Kidney epithelial cell (primary cell): ENCODE results near the gene PLEKHB2. TPM values are rescaled to one million over a fixed set of nuclear protein-coding genes. Genes with fewer than 3 reads are reported as not detected.

Experiments used
- DNase-seq: peaks from one replicate; pipeline ENCODE4 v3.0.0-alpha.2; 2010; ENCODE audit warnings: low read depth
- H3K27me3 ChIP-seq: 2 replicates; pipeline ENCODE4 v1.6.0; 2011; ENCODE audit warnings: low read length; ENCODE audit not compliant: control insufficient read depth, insufficient read depth
- H3K36me3 ChIP-seq: 2 replicates; pipeline ENCODE4 v1.5.1; 2011; ENCODE audit warnings: low read length; ENCODE audit not compliant: control insufficient read depth, insufficient read depth
- H3K4me3 ChIP-seq: 2 replicates; pipeline ENCODE4 v1.5.1; 2011; ENCODE audit warnings: low read depth, mild to moderate bottlenecking, control low read depth, low read length
- total RNA-seq: library from RNA; depleted of rRNA; stranded (reverse); fragments of >200 nt; gene quantifications from 2 replicates; pipeline ENCODE4 v1.2.3, GENCODE V29; 2015
- TF ChIP-seq, protein P1 (sequence below): IDR thresholded peaks from 2 replicates; pipeline ENCODE4 v1.5.1; 2011; ENCODE audit warnings: mild to moderate bottlenecking, moderate library complexity, low read length, control low read depth, inconsistent platforms; ENCODE audit not compliant: insufficient read depth, poor library complexity, severe bottlenecking

PLEKHB2 gene
- total RNA-seq, 1 donor from 2014 or later = 113 TPM

GRCh38 chr2:131121464-131121863, 16.3 kb downstream of the PLEKHB2 start:
- TF ChIP-seq, protein P1, sequence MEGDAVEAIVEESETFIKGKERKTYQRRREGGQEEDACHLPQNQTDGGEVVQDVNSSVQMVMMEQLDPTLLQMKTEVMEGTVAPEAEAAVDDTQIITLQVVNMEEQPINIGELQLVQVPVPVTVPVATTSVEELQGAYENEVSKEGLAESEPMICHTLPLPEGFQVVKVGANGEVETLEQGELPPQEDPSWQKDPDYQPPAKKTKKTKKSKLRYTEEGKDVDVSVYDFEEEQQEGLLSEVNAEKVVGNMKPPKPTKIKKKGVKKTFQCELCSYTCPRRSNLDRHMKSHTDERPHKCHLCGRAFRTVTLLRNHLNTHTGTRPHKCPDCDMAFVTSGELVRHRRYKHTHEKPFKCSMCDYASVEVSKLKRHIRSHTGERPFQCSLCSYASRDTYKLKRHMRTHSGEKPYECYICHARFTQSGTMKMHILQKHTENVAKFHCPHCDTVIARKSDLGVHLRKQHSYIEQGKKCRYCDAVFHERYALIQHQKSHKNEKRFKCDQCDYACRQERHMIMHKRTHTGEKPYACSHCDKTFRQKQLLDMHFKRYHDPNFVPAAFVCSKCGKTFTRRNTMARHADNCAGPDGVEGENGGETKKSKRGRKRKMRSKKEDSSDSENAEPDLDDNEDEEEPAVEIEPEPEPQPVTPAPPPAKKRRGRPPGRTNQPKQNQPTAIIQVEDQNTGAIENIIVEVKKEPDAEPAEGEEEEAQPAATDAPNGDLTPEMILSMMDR = no peak
- Histone ChIP-seq H3K36me3 (peaks cover 4% of the 10 kb centered on the region), H3K27me3 (no peaks in the 10 kb centered on the region), H3K4me3 (no peak overlapping the region)
- no peak for DNase-seq

GRCh38 chr2:131122496-131122895, 17.4 kb downstream of the PLEKHB2 start:
- DNase-seq = no peak
- TF ChIP-seq, protein P1 = no peak
- Histone ChIP-seq H3K4me3 (no peak overlapping the region), H3K27me3 (no peaks in the 10 kb centered on the region), H3K36me3 (peaks cover 4% of the 10 kb centered on the region)

DNA sequence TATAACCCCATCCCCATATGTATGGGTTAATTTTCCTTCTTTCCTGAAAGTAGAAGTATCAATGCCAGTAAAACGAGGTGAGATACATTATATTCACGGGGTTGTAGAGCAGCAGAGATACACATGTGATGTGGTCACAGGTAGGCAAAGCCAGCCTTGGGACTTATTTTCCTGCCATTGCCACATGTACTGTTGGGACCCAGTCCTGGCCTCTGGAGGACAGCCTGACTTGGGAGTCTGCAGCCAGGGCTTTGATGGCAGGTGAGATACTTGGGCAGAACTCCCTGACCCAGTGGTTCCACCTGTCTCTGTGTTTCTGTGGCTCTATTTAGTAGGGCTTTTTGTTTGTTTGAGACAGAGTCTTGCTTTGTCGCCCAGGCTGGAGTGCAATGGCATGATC, 18.1 kb downstream of the PLEKHB2 start:
- Histone ChIP-seq H3K27me3 (no peaks in the 10 kb centered on the region), H3K4me3 (no peak overlapping the region), H3K36me3 (peaks cover 4% of the 10 kb centered on the region)
- TF ChIP-seq, protein P1 = no peak
- no peak for DNase-seq

DNA sequence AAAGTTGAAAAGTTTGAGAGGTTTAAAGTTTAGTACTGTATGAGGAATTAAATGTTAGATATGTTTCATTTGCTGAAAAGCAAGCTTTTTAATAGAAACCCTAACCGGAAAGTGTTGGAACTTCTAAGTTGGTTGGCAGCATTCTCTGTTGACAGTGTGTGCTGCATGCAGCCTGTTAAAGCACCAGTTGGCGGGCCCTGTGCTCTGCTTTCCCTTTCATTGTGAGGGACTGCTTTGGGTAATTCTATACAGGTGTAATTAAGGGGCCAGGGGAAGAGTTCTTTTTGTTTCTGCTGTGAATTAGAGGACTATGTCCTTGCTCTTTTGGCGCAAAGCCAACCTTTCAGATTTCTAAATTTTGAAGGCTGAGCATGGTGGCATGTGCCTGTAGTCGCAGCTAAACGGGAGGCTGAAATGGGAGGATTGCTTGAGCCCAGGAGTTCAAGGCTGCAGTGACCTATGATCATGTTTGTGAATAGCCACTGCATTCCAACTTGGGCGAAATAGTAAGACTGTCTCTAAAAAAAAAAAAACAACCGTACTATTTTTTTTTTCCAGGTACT, 20.1 kb downstream of the PLEKHB2 start:
- Histone ChIP-seq H3K36me3 (peaks cover 4% of the 10 kb centered on the region), H3K27me3 (no peaks in the 10 kb centered on the region), H3K4me3 (no peak overlapping the region)
- TF ChIP-seq, protein P1 = no peak
- DNase-seq = no peak

- DNase-seq = no peak
- H3K4me3 ChIP-seq = no peak overlapping the region
- peaks cover 4% of the 10 kb centered on the region for H3K36me3 ChIP-seq
- TF ChIP-seq, protein P1 = no peak
- H3K27me3 ChIP-seq = no peaks in the 10 kb centered on the region
These were observed 21.3 kb downstream of the PLEKHB2 start for GRCh38 chr2:131126436-131126835.

DNA sequence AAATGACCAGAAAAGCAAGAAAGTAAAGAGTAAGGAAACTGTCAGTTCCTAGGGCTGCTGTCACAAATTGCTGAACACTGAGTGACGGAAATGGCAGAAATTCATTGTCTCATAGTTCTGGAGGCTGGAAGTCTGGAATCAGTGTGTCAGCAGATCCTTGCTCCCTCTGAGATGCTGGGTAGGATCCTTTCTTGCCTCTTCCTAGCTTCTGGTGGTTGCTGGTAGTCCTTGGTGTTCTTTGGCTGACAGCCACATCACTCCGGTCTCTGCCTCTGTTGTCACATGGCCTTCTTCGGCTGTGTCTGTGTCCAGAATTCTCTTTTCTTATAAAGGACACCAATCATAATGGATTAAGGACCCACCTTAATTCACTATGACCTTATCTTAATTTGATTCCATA, 21.9 kb downstream of the PLEKHB2 start:
- H3K27me3 ChIP-seq = no peaks in the 10 kb centered on the region
- TF ChIP-seq, protein P1 = no peak
- H3K36me3 ChIP-seq = peaks cover 3% of the 10 kb centered on the region
- H3K4me3 ChIP-seq = no peak overlapping the region
- no peak for DNase-seq
